NCI-H526 (cell line): ENCODE measurements around the gene PPOX.

Source experiments
- DNase-seq, 2 experiments: peaks; one replicate each; lab custom pipeline; 2025; lab: John Stamatoyannopoulos, UW

The PPOX gene

GRCh38 chr1:161175771-161176453 is 9.7 kb downstream of the PPOX start:
- DNase-seq = no peak

DNA sequence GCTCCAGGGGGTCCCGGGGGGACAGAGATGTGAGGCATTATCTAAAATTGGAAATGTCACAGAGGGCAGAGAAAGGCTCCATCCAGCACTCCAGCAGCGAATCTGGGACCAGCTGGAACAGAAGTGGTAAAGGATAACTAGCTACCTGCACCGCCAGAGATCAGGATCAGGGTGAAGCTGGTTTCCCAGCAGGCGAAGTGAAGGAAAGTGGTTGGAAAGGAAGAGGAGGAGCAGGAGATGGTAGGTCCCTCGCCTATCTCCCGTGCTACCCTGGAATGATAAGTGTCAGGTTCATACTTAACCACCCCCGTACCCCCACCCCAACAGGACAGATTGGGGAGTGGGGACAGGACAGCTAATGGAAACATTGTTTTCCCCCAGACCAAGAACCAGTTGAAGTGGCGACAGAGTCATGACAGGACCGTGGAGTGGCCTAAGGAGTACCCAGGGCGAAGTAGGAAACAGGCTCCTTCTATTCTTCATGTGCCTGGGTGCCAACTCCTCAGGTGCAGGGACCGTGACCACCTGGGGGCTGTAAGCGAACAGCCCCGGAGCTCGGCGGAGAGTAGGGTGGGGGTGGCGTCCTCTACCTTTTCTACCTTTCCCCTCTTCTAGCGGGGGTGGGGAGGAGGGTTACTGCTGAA is 10.4 kb downstream of the PPOX start:
- DNase-seq = no peak

DNA sequence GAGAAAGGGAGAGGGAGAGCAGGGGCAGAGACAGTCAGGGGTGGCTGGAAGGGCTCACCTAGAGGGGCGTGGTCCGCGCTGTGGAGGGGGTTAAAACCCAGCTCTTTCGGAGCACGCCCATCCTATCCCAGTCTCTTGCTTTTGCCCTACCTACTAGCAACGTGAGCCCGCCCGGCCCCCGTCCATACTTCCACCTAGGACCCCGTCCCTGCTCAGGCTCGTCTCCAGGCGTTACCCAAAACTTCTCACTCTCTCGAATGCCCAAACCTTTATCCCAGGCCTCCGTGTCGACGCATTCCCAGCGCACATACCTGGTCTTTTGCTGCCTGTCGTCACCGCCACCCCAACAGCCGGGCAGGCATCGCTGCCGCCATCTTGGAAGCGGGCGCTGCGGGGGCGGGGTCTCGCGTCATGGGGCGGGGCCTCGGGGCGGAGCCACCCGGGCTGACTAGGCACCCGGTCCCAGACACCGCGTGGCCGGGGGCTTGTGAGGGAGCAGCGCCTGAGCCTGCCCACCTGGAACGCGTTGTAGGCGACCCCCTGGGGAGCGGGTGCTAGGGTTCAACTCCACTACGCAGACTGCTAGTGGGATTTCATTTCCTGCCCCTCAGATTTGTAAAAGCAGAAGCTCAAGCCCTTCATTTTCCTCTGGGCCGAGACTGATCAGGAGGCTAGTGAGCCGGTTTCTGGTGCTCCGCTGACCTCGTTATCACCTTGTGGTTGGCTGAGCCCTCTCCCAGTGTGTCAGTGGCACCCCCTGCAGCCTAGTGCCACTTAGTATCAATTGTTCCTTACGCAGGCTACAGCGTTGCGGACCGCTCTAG is 11.1 kb downstream of the PPOX start, which contains the start of gene B4GALT3:
Gene B4GALT3 (minus strand): TSS at position 396 of the 824 bp plus-strand sequence. CDS start 1,447 bp downstream, outside the sequence.
- DNase-seq = peak; percentile 92 to 98

- no peak for DNase-seq
Measured at GRCh38 chr1:161177936-161178244, 11.7 kb downstream of the PPOX start.

DNA sequence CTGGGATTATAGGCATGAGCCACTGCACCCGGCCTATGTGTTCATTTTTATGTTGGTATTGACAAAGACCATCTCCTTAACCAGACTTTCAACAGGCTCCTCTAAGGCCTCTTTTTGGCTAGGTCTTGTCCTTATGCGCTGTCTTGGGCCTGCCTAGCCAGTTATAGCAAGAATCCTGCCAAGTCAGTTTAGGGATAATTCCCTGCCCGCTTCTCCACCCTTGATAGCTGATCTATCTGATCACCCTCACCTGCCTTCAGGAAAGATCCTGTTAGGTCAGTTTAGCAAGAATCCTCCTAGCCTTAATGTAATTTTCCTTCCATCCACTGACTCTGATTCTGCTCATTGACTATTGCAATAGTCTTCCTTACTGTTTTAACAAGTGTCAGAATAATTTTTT is 13.5 kb downstream of the PPOX start:
- DNase-seq = no peak

GRCh38 chr1:161180639-161181038 is 14.4 kb downstream of the PPOX start:
- peak in 1 of 2 experiments; percentile 44 for DNase-seq

DNA sequence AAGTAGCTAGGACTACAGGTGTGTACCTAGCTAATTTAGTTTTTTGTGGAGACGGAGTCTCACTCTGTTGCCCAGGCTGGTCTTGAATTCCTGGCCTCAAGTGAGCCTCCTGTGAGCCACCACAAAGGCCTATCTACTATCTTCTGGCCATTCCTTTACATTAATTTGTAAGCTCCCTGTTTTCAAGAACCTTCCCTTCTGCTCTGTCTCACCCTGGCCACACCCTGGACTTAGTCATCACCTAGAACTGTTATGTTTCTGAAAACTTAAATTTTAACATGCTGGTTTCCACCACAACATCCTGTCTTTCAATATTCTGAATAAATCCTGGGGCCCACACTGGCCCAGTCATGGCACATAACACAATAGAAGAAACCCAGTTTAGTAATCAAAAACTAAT is 16.0 kb downstream of the PPOX start:
- DNase-seq = no peak

DNA sequence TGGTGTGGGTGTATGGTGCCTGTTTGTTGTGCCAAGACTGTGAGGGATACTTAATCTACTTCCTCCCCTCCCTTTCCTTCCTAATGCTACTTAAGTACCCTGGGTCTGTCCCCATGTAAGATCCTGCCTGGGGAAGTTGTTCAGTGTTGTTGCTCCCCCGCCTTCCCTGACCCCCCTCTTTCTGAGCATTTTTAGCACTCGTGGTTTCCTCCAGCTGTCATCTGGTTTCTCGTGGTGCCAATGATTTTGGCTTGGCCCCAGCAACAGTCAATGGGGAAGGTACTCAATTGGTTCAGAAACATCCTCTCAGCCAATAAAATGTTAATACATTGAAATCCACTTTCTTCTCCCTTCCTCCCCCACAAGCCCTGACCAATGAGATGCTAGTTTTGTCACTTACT is 19.1 kb downstream of the PPOX start:
- no peak for DNase-seq

GRCh38 chr1:161185732-161186311 is 19.6 kb downstream of the PPOX start:
- no peak for DNase-seq

DNA sequence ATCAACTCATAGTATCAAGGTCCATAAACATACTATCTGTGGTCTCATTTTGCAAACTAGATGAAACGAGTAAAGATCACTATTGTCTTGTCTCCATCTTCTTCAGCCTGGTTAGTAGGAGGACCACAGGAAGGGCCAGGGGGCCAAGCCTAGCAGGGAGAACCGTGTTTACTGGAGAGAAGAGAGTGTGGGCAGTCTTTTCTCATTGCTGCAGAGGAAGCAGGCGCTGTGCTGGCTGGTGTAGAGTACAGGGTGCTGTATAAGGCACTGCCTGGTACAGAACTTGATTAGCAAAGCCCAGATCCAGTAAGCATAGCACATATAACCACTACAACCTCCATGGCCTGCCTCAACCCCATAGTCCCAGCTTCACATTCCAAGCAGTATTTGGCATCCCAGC is 21.1 kb downstream of the PPOX start:
- no peak for DNase-seq

GRCh38 chr1:161188381-161188780 is 22.2 kb downstream of the PPOX start:
- DNase-seq = no peak

- no peak for DNase-seq
Measured at GRCh38 chr1:161189036-161189435, 22.8 kb downstream of the PPOX start.

DNA sequence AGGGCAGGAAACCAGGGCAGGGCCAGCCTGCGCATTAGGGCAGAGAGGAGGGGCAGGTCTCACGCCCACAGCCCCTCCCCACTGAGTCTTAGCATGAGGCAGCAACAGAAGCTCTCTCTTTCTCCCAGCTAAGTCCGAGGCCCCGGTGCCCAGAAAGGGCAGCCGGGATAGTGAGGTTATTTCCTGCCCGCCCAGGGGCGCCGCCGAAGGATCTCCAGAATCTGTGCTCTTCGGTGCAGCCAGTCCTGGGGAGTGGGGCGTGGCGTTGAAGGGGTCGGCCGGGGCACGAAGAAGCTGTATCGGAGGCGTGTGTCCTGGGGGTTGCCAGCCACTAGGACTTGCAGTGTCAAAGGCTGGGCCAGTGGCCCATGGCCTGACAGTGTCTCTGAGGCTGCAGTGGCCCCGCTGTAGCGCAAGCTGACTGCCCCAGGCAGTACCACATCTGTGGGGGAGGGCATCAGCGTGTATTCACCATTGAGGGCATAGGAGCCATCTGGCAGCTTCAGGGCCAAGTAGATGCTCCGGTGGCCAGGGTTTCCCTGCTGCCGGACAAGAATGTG is 24.8 kb downstream of the PPOX start:
- DNase-seq = no peak

DNA sequence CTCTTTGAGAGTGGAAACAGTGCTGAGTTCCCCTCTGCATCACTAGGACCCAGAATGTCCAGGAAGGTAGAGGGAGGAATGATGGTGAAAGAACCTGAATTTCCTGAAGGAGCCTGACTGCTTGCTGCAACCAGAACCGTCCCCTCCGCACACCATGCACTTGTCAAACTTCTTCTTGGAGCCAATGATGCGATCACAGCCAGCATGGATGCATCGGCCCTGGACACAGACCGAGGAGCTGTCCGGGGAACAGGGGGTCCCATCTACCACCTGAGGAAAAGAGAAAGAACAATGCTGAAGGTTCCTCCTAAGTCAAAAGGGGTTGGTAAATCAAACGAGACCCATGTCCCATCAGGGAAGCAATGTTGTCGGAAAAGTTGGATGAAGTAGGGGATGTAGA is 25.7 kb downstream of the PPOX start:
- no peak for DNase-seq

GRCh38 chr1:161192476-161193465 is 26.5 kb downstream of the PPOX start:
- peak; percentile 81 to 95 for DNase-seq

GRCh38 chr1:161193561-161194235 is 27.5 kb downstream of the PPOX start:
- DNase-seq = no peak

DNA sequence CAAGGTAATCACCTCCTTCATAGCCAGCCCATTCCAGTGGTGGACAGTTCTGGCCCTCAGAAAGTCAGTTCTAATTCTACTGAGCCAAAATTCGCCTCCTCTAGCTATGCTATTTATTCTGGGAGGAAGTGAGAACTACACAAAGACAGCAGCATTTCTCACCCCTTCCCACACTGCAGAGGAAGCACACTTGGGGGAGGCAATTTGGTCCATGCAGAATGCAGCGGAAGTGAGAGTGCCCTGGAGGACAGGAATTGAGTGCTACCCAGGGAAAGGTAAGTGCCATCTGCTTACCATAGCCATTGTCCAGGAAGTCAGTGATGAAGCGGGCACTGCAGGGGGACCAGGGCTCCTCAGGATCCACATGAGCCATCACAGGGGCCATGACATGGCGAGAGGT is 28.9 kb downstream of the PPOX start:
- DNase-seq = no peak

GRCh38 chr1:161196111-161196510 is 29.9 kb downstream of the PPOX start:
- no peak for DNase-seq

DNA sequence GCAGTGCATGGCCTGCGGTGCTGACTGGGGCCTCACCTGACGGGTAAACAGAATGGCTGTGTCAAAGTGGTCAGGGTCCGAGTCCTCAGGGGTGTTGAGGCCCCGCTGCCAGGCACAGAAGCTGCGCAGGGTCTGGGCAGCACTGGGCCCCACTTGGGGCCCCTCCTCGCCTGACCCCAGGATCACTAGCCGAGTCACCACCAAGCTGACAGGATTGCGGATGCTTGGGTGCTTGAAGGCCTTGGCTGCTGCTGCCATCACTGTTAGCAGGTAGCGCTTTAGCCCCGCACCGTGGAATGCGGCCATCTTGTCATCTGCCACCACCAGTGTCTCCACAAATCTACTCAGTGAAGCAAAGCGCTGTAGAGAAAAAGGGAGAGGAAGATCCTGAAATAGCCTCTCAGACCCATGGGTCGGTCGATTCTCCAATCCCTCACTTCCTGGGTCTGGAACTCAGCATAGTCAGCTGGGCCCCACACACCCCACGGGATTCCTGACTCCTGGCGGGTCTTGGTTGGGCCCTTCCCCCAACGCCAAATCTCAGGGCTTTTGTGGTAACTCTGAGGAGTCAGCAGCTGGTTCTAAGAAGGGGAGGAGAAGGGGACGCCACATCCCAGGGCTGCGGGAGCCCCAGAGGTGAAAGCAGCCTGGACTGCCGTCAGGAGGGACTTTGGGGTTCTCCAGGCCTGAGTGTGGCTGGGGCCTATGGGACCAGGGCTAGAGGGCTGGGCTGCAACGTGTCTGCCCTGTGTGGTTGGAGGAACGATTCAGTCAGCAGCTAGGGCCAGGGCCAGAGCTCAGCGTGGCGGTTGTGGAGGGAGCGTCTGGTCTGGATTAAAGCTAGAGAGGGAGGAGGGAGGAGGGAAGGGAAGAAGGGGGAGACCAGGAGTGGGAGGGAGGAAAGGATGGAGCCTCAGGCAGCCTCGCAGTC is 30.6 kb downstream of the PPOX start:
- DNase-seq = peak in 1 of 2 experiments; percentile 44
